CD14-positive monocyte (primary cell): ENCODE results near the gene AQP2. TPM values are rescaled to one million over a fixed set of nuclear protein-coding genes. Genes with fewer than 3 reads are reported as not detected.

Source experiments
- DNase-seq, 3 donors: peaks; one replicate each; pipeline ENCODE4 v3.0.0-alpha.2; 2011 to 2022
- H2AFZ ChIP-seq: 2 replicates; pipeline ENCODE4 v1.6.0; 2012; ENCODE audit warnings: mild to moderate bottlenecking, low read depth, low read length, inconsistent platforms; ENCODE audit not compliant: insufficient read depth, poor library complexity, severe bottlenecking
- H3K27ac ChIP-seq, 2 donors: 1 replicate in 1 of 2; 2 replicates in 1 of 2; pipeline ENCODE4 v1.5.1; 2012 to 2013; ENCODE audit warnings: low read length in 2 of 2, control low read depth in 1 of 2, inconsistent platforms in 1 of 2, low read depth in 1 of 2, mild to moderate bottlenecking in 1 of 2
- H3K27me3 ChIP-seq, 2 donors: one replicate each; pipeline versions ENCODE4 v1.6.0 to v1.6.1; 2011 to 2013; ENCODE audit warnings: low read length in 2 of 2; ENCODE audit not compliant: control insufficient read depth in 2 of 2, insufficient read depth in 2 of 2
- H3K36me3 ChIP-seq, 2 donors: replicated peaks in 1 of 2; 1 replicate in 1 of 2; 2 replicates in 1 of 2; pipeline versions ENCODE4 v1.5.1 to v1.6.1; 2012 to 2013; ENCODE audit warnings: low read length in 2 of 2, control low read depth in 1 of 2, inconsistent platforms in 1 of 2, mild to moderate bottlenecking in 1 of 2; ENCODE audit not compliant: insufficient read depth in 2 of 2, control insufficient read depth in 1 of 2
- H3K4me1 ChIP-seq, 2 donors: 1 replicate in 1 of 2; 2 replicates in 1 of 2; pipeline versions ENCODE4 v1.5.1 to v1.6.1; 2012 to 2013; ENCODE audit warnings: low read length in 2 of 2, control low read depth in 1 of 2, inconsistent platforms in 1 of 2, mild to moderate bottlenecking in 1 of 2, moderate library complexity in 1 of 2; ENCODE audit not compliant: insufficient read depth in 2 of 2, control insufficient read depth in 1 of 2
- H3K4me2 ChIP-seq: replicated peaks from 2 replicates; pipeline ENCODE3; 2012; ENCODE audit warnings: low read length, moderate library complexity, mild to moderate bottlenecking; ENCODE audit not compliant: poor library complexity, severe bottlenecking; ENCODE audit errors: extremely low read depth
- H3K4me3 ChIP-seq, 3 experiments: fragments of 200-600 bp in 1 of 3; sonication (generic) in 1 of 3; replicated peaks in 1 of 3; 1 replicate in 2 of 3; 2 replicates in 1 of 3; pipeline ENCODE4 v1.5.1; 2011 to 2013; ENCODE audit warnings: low read length in 3 of 3, mild to moderate bottlenecking in 3 of 3, control low read depth in 2 of 3, low read depth in 2 of 3, inconsistent platforms in 1 of 3, moderate library complexity in 1 of 3
- H3K79me2 ChIP-seq: 2 replicates; pipeline ENCODE4 v1.6.0; 2012; ENCODE audit warnings: mild to moderate bottlenecking, control low read depth, inconsistent platforms, low read length, moderate library complexity; ENCODE audit not compliant: insufficient read depth
- H3K9ac ChIP-seq: 2 replicates; pipeline ENCODE4 v1.6.0; 2017; ENCODE audit warnings: low read length, mild to moderate bottlenecking; ENCODE audit not compliant: insufficient read depth, poor library complexity, severe bottlenecking
- H3K9me3 ChIP-seq, 2 donors: replicated peaks in 1 of 2; 1 replicate in 1 of 2; 2 replicates in 1 of 2; pipeline versions ENCODE4 v1.5.1 to v1.6.1; 2012 to 2013; ENCODE audit warnings: low read length in 2 of 2, control low read depth in 1 of 2; ENCODE audit not compliant: control insufficient read depth in 1 of 2, insufficient read depth in 1 of 2
- H4K20me1 ChIP-seq: 2 replicates; pipeline ENCODE4 v1.6.0; 2012; ENCODE audit warnings: mild to moderate bottlenecking, low read length, control low read depth, moderate library complexity; ENCODE audit not compliant: insufficient read depth
- H3K27ac Mint-ChIP-seq, 7 donors: one replicate each; pipeline ENCODE4 v1.8.0; 2020; ENCODE audit warnings: mild to moderate bottlenecking in 7 of 7, mixed read lengths in 7 of 7, moderate library complexity in 6 of 7, inconsistent platforms in 2 of 7
- H3K27me3 Mint-ChIP-seq, 3 donors: one replicate each; pipeline ENCODE4 v1.8.0; 2021 to 2022; ENCODE audit warnings: low read depth in 3 of 3, mild to moderate bottlenecking in 3 of 3, mixed read lengths in 3 of 3, moderate library complexity in 3 of 3, inconsistent platforms in 1 of 3
- H3K36me3 Mint-ChIP-seq, 2 donors: one replicate each; pipeline ENCODE4 v1.8.0; 2020; ENCODE audit warnings: mixed read lengths in 2 of 2, inconsistent platforms in 1 of 2, mild to moderate bottlenecking in 1 of 2
- H3K4me1 Mint-ChIP-seq: one replicate; pipeline ENCODE4 v1.8.0; 2020; ENCODE audit warnings: mild to moderate bottlenecking, mixed read lengths
- H3K4me3 Mint-ChIP-seq, 2 donors: one replicate each; pipeline ENCODE4 v1.8.0; 2020; ENCODE audit warnings: mild to moderate bottlenecking in 2 of 2, mixed read lengths in 2 of 2, moderate library complexity in 1 of 2
- H3K9me3 Mint-ChIP-seq, 7 donors: one replicate each; pipeline ENCODE4 v1.8.0; 2020 to 2022; ENCODE audit warnings: mixed read lengths in 7 of 7, mild to moderate bottlenecking in 6 of 7, moderate library complexity in 6 of 7, inconsistent platforms in 2 of 7
- CTCF ChIP-seq: fragments of 200-600 bp; IDR thresholded peaks from one replicate; pipeline ENCODE4 v1.8.0; 2022; ENCODE audit warnings: antibody characterized with exemption, mild to moderate bottlenecking
- WGBS: methylation state at CpG from one replicate; pipeline ENCODE4 v1.1.5; 2013; ENCODE audit warnings: missing lambda C conversion rate; ENCODE audit not compliant: insufficient coverage; 5-methylcytosine and 5-hydroxymethylcytosine counted together
- intact Hi-C, 2 donors: fragments of 100-400 bp; cut with micrococcal nuclease; formaldehyde crosslinking; loops; one replicate each; pipeline versions ENCODE4 v1.15.0 to v1.15.1; 2023
- polyA plus RNA-seq, 3 donors: library from polyadenylated mRNA; depleted of rRNA in 1 of 3; unstranded in 2 of 3; stranded (reverse) in 1 of 3; fragments of 300-500 nt in 2 of 3; fragments of >200 nt in 1 of 3; fragmentation: Illumina TruSeq in 2 of 3; gene quantifications; 1 replicate in 2 of 3; 2 replicates in 1 of 3; pipeline ENCODE4 v1.2.3, GENCODE V29; 2012 to 2021

AQP2 gene
- polyA plus RNA-seq, 3 donors, result not detected

GRCh38 chr12:49946086-49946485 is 4.5 kb upstream of the AQP2 start:
- H2AFZ ChIP-seq, result peak overlapping the region; percentile 73
- DNase-seq, result no peak

DNA sequence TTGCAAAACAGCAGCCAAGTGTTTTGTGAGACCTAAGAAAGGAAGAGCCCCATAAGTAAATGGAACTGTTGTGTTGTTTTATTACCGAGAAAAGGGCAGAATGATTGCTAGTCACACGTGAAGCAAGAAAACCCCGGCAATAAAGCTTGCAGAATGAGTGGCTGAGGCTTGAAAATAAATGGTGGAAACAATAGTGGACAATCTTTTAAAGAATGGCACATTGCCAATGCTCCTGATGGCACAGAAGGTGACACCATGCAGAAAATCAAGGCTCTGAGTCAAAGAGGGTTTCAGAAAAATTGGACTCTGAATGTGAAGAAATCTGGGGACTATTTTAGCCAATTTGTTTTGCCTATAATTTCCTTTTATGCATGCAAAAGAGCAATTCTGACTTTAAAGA is 4.0 kb upstream of the AQP2 start:
- H3K4me1 ChIP-seq, result peaks cover 27 to 34% of the 10 kb centered on the region in 2 donors

More at GRCh38 chr12:49946086-49946485, 4.5 kb upstream of the AQP2 start:
- H3K27me3 Mint-ChIP-seq, result peaks cover 49 to 70% (median 59%) of the 10 kb centered on the region in 3 donors
- no peak overlapping the region for H3K27ac Mint-ChIP-seq
- 90% methylated on average over 9 of the region's 9 CpGs for WGBS
- peaks cover 50% of the 10 kb centered on the region for H3K4me1 Mint-ChIP-seq
- no peak for TF ChIP-seq CTCF
- H3K9me3 Mint-ChIP-seq, result peaks cover 0 to 2% (median 0%) of the 10 kb centered on the region in 7 donors
- Histone ChIP-seq H3K4me1 (peaks cover 27 to 33% of the 10 kb centered on the region in 2 donors), H3K9me3 (no peaks in the 10 kb centered on the region), H3K79me2 (no peaks in the 10 kb centered on the region), H3K9ac (no peak overlapping the region), H3K27ac (no peak overlapping the region), H4K20me1 (no peaks in the 10 kb centered on the region), H3K36me3 (no peaks in the 10 kb centered on the region), H3K27me3 (peaks cover 0 to 54% of the 10 kb centered on the region in 2 donors), H3K4me3 (no peak overlapping the region), H3K4me2 (no peak overlapping the region)
- no peaks in the 10 kb centered on the region for H3K36me3 Mint-ChIP-seq
- intact Hi-C loops, result no loop called here
- H3K4me3 Mint-ChIP-seq, result peak overlapping the region in 1 of 2 donors; percentile 92

More for the DNA sequence above, 4.0 kb upstream of the AQP2 start:
- Mint-ChIP-seq H3K27me3 (peaks cover 53 to 74% (median 63%) of the 10 kb centered on the region in 3 donors), H3K4me3 (peak overlapping the region in 1 of 2 donors; percentile 92), H3K4me1 (peaks cover 50% of the 10 kb centered on the region), H3K36me3 (no peaks in the 10 kb centered on the region), H3K27ac (no peak overlapping the region), H3K9me3 (peaks cover 0 to 2% (median 0%) of the 10 kb centered on the region in 7 donors)
- 92% methylated on average over 3 of the region's 3 CpGs for WGBS
- Histone ChIP-seq H3K4me2 (no peak overlapping the region), H3K9me3 (no peaks in the 10 kb centered on the region), H3K27ac (no peak overlapping the region), H2AFZ (no peak overlapping the region), H3K27me3 (peaks cover 0 to 58% of the 10 kb centered on the region in 2 donors), H4K20me1 (no peaks in the 10 kb centered on the region), H3K79me2 (no peaks in the 10 kb centered on the region), H3K4me3 (no peak overlapping the region), H3K9ac (no peak overlapping the region), H3K36me3 (no peaks in the 10 kb centered on the region)
- TF ChIP-seq CTCF, result no peak
- intact Hi-C loops, result no loop called here
- no peak for DNase-seq
